ENCODE measurements around the gene ATP9B.

The ATP9B gene

DNA sequence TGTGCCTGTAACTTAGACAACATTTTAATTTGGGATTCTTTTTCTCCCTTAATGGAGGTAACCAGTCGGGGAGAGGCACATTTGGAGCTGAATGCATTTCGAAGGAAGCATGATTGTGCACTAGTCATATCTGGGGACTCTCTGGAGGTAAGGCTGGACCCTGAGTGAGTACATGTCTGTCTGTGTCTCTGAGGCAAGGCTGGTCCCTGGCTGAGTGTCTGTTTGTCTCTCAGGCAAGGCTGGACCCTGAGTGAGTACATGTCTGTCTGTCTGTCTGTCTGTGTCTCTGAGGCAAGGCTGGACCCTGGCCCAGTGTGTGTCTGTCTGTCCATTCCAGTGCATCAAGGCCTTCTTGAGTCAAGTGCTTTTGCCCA, 275.0 kb downstream of the ATP9B start:
- DNase-seq (ENCODE audit: insufficient read length, low spot score) (no peak), FAIRE-seq (no peak)
- TF ChIP-seq, protein P1, sequence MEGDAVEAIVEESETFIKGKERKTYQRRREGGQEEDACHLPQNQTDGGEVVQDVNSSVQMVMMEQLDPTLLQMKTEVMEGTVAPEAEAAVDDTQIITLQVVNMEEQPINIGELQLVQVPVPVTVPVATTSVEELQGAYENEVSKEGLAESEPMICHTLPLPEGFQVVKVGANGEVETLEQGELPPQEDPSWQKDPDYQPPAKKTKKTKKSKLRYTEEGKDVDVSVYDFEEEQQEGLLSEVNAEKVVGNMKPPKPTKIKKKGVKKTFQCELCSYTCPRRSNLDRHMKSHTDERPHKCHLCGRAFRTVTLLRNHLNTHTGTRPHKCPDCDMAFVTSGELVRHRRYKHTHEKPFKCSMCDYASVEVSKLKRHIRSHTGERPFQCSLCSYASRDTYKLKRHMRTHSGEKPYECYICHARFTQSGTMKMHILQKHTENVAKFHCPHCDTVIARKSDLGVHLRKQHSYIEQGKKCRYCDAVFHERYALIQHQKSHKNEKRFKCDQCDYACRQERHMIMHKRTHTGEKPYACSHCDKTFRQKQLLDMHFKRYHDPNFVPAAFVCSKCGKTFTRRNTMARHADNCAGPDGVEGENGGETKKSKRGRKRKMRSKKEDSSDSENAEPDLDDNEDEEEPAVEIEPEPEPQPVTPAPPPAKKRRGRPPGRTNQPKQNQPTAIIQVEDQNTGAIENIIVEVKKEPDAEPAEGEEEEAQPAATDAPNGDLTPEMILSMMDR (IDR thresholded peaks at IDR 0.05; ENCODE audit: insufficient read depth, missing control alignments): no peak

DNA sequence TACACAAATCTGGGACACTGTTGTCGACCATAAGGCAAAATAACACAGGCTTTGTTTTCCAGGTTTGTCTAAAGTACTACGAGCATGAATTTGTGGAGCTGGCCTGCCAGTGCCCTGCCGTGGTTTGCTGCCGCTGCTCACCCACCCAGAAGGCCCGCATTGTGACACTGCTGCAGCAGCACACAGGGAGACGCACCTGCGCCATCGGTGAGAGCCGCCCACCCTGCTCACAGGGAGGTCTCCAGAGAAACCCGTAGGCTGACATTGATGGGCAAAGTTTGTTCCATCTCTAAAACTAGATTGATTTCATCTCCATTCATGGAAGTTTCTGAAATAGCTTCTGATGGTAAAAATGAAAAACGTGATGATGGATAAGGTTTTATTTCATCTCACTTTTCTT, 276.2 kb downstream of the ATP9B start:
- FAIRE-seq: no peak
- no peak for DNase-seq (ENCODE audit: insufficient read length, low spot score)
- TF ChIP-seq, protein P1 (IDR thresholded peaks at IDR 0.05; ENCODE audit: insufficient read depth, missing control alignments): no peak

DNA sequence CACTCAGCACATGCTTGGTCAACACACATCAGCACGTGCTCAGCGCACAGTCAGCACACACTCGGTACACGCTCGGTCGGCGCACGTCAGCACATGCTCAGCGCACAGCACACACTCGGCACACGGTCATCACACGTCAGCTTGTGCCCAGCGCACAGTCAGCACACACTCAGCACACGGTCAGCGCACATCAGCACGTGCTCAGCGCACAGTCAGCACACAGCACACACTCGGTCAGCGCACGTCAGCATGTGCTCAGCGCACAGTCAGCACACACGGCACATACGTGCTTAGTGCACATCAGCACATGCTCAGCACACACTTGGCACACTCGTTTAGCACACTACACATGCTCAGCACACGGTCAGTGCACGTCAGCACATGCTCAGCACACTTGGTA, 276.8 kb downstream of the ATP9B start:
- DNase-seq (ENCODE audit: insufficient read length, low spot score): no peak
- TF ChIP-seq, protein P1 (IDR thresholded peaks at IDR 0.05; ENCODE audit: insufficient read depth, missing control alignments): no peak
- FAIRE-seq: peak; percentile 21

DNA sequence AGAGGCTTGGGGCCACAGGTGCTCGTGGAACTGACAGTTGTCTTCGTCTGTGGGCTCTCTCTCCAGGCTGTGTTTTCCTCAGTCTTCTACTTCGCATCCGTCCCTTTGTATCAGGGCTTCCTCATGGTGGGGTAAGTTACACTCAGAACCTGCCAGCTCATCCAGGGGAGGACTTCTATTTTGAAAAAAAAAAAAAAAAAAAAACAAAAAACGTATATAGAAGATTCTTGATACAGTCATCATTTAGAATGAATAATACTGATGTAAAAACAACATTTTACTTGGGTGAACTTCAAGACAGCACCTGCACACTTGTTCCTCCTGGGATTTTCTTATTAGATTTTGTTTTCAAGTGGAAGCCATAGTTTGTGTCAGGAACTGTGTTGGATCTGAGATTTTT, 278.9 kb downstream of the ATP9B start:
- FAIRE-seq (no peak), DNase-seq (ENCODE audit: insufficient read length, low spot score) (no peak)

DNA sequence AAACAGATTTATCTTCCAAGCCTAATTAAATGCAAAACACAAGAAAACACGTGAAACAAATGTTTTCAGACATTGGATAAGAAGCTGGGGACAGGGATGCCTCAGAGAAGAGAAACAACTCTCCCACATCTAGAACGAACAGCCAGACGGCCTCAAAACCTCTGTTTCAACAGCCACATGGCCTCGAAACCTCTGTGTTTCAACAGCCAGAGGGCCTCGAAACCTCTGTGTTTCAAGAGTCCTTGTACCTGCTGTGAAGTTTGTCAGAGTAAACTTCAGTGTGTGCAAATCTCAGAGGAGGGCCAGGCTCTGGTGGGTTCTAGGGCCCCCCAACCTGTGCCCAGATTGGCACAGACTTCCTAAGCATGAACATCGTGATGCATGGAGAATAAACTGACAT, 283.2 kb downstream of the ATP9B start:
- TF ChIP-seq, protein P1 (IDR thresholded peaks at IDR 0.05; ENCODE audit: insufficient read depth, missing control alignments): no peak
- FAIRE-seq (no peak), DNase-seq (ENCODE audit: insufficient read length, low spot score) (no peak)

More for the DNA sequence above, 278.9 kb downstream of the ATP9B start:
- TF ChIP-seq, protein P1 (IDR thresholded peaks at IDR 0.05; ENCODE audit: insufficient read depth, missing control alignments): no peak

DNA sequence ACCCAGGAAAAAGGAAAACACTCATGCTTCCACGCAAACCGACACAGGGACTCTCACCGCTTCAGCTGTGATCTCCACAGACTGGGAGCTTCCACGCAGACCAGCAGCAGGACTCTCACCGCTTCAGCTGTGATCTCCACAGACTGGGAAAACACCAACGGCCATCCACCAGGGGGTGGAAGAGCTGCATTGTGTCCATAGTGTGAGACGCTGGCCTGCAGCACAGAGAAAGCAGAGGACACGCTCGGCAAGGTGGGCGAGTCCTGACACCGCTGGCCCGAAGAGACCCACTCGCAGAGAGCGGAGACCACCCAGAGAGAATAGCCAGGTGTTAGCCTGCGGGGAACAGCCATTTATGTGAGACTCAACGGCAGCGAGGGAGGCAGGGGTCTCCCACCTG, 284.1 kb downstream of the ATP9B start:
- TF ChIP-seq, protein P1 (IDR thresholded peaks at IDR 0.05; ENCODE audit: insufficient read depth, missing control alignments): no peak
- DNase-seq (ENCODE audit: insufficient read length, low spot score) (no peak), FAIRE-seq (no peak)

DNA sequence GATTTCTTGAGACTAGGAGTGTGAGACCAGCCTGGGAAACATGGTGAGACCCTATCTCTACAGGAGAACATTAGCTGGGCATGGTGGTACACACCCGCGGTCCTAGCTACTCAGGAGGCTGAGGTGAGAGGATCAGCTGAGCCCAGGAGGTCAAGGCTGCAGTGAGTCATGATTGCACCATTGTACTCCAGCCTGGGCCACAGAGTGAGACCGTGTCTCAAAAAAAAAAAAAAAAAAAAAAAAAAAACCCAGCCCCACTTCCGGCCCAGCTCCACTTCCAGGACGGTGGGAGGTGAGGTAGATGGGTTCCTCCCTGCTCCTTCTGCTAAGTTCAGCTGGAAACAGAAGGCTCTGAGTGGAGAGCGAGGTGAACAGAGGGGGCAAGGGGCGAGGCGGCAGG, 285.2 kb downstream of the ATP9B start:
- FAIRE-seq (no peak), DNase-seq (ENCODE audit: insufficient read length, low spot score) (no peak)
- TF ChIP-seq, protein P1 (IDR thresholded peaks at IDR 0.05; ENCODE audit: insufficient read depth, missing control alignments): no peak

Data from D721Med (cell line).